GM21381 (cell line): Measurements from ENCODE around the gene NFATC2.

ENCODE experiments used
- ATAC-seq: cut with Tn5 transposase; IDR thresholded peaks from one replicate; pipeline ENCODE4 v1.9.1; 2021; ENCODE audit warnings: mild to moderate bottlenecking, moderate library complexity; ENCODE audit not compliant: unreplicated experiment

Gene NFATC2

GRCh38 chr20:51542571-51543421, at the start of gene NFATC2:
Gene NFATC2 (minus strand): TSS chr20:51542719. CDS start chr20:51542499, 220 bp downstream.
- peak; percentile 36 for ATAC-seq

- ATAC-seq, result no peak
Observed at GRCh38 chr20:51591871-51592270, 49.4 kb upstream of the NFATC2 start.

GRCh38 chr20:51588762-51589161, 46.2 kb upstream of the NFATC2 start:
- no peak for ATAC-seq

- no peak for ATAC-seq
Observed at GRCh38 chr20:51587145-51587544, 44.6 kb upstream of the NFATC2 start.

GRCh38 chr20:51586005-51586440, 43.5 kb upstream of the NFATC2 start:
- ATAC-seq, result no peak

- ATAC-seq, result no peak
Observed at GRCh38 chr20:51585148-51585547, 42.6 kb upstream of the NFATC2 start.

- ATAC-seq, result no peak
Observed at GRCh38 chr20:51584737-51585136, 42.2 kb upstream of the NFATC2 start.

GRCh38 chr20:51584116-51584515, 41.6 kb upstream of the NFATC2 start:
- ATAC-seq, result no peak

- ATAC-seq, result no peak
Observed at GRCh38 chr20:51583499-51583898, 41.0 kb upstream of the NFATC2 start.

- no peak for ATAC-seq
Observed at GRCh38 chr20:51583073-51583472, 40.6 kb upstream of the NFATC2 start.

GRCh38 chr20:51581571-51581970, 39.1 kb upstream of the NFATC2 start:
- ATAC-seq, result no peak

- no peak for ATAC-seq
Observed at GRCh38 chr20:51579137-51579536, 36.6 kb upstream of the NFATC2 start.

- no peak for ATAC-seq
Observed at GRCh38 chr20:51578145-51578459, 35.6 kb upstream of the NFATC2 start.

- ATAC-seq, result no peak
Observed at GRCh38 chr20:51577432-51578144, 35.1 kb upstream of the NFATC2 start.

- ATAC-seq, result no peak
Observed at GRCh38 chr20:51575486-51575885, 33.0 kb upstream of the NFATC2 start.

GRCh38 chr20:51574248-51575033, 31.9 kb upstream of the NFATC2 start:
- no peak for ATAC-seq

GRCh38 chr20:51573576-51574243, 31.2 kb upstream of the NFATC2 start:
- no peak for ATAC-seq

GRCh38 chr20:51571460-51571794, 28.9 kb upstream of the NFATC2 start:
- ATAC-seq, result no peak

GRCh38 chr20:51570739-51571459, 28.4 kb upstream of the NFATC2 start:
- no peak for ATAC-seq
